GOT3 (cell line): ENCODE results near the gene SLC16A6.
"Not testable (repeated sequence)": the region's sequence is repeated elsewhere in the genome, so short reads cannot be mapped to it uniquely, and the experiment has no call there.

ENCODE experiments used
- DNase-seq: peaks from one replicate; lab custom pipeline; 2025; ENCODE audit warnings: mixed read lengths; lab: John Stamatoyannopoulos, UW

SLC16A6 gene

GRCh38 chr17:68314916-68315535 lies 24.1 kb upstream of the SLC16A6 start:
- no peak for DNase-seq

DNA sequence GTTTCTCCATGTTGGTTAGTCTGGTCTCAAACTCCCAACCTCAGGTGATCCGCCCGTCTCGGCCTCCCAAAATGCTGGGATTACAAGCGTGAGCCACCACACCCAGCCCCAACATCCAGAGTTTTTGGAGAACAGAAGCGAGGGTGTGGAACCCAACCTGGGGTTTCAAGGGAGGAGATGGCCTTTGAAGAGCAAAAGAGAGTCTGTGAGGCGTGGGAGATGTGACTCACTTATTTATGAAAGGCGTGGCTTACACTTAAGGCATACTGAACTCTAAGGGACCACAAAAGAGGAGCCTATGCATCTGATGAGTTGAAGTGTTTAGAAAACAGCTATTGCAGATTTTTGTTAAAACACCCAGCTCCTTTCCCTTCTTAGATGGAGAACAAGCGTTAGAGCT lies 19.2 kb upstream of the SLC16A6 start:
- DNase-seq: no peak

GRCh38 chr17:68309066-68309670 lies 18.2 kb upstream of the SLC16A6 start:
- not testable (repeated sequence) for DNase-seq

DNA sequence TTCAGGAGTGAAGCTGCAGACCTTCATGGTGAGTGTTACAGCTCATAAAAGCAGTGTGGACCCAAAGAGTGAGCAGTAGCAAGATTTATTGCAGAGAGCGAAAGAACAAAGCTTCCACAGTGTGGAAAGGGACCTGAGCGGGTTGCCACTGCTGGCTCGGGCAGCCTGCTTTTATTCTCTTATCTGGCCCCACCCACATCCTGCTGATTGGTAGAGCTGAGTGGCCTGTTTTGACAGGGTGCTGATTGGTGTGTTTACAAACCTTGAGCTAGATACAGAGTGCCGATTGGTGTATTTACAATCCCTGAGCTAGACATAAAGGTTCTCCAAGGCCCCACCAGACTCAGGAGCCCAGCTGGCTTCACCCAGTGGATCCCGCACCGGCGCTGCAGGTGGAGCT lies 17.6 kb upstream of the SLC16A6 start:
- not testable (repeated sequence) for DNase-seq

DNA sequence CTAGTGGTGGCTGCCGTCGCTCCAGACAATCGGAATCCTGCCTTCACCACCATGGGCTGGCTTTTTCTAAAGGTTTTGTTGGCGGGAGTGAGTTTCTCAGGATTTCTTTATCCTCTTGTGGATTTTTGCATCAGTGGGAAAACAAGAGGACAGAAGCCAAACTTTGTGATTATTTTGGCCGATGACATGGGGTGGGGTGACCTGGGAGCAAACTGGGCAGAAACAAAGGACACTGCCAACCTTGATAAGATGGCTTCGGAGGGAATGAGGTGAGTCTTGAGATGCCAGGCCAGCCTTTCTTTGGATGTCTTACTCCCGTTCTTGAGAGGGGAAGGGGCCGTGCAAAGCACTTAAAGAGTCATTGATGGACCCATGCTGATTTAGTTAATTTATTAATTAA lies 16.5 kb upstream of the SLC16A6 start:
- DNase-seq: no peak

GRCh38 chr17:68306819-68307218 lies 15.9 kb upstream of the SLC16A6 start:
- no peak for DNase-seq

DNA sequence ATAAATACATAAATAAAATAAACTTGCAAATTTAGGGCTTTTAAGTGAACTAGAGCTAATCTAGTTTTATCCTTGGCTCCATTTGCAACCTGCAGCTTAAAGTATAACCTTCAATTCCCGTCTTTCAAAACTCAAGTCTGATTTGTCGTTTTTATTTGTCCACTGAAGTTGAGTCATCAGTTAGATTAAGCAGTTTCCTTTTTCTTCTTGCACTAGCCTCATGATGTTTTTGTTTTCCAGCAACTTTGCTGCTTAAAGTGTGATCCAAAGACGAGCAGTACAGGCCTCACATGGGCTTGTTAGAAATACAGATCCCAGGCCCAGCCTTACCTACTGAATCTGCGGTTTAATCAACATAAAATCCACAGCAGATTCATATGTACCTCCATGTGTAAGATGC lies 14.2 kb upstream of the SLC16A6 start:
- DNase-seq: no peak

DNA sequence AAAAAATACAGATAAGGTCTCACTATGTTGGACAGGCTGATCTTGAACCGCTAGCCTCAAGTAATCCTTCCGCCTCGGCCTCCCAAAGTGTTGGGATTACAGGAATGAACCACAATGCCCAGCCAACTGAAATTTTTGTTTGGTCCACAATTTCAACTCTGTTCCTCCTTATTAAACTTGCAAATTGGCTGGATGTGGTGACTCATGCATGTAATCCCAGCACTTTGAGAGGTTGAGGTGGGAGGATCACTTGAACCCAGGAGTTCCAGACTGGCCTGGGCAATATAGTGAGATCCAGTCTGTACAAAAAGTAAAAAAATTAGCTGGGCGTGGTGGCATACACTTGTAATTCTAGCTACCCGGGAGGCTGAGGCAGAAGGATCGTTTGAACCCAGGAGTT lies 13.8 kb upstream of the SLC16A6 start:
- no peak for DNase-seq

- no peak for DNase-seq
Observed at GRCh38 chr17:68302666-68303065, 11.7 kb upstream of the SLC16A6 start.

GRCh38 chr17:68302066-68302564 lies 11.2 kb upstream of the SLC16A6 start:
- DNase-seq: no peak

- no peak for DNase-seq
Observed at GRCh38 chr17:68301438-68301959, 10.6 kb upstream of the SLC16A6 start.

- DNase-seq: no peak
Observed at GRCh38 chr17:68299817-68300216, 8.9 kb upstream of the SLC16A6 start.

- DNase-seq: no peak
Observed at GRCh38 chr17:68298601-68299000, 7.7 kb upstream of the SLC16A6 start.

DNA sequence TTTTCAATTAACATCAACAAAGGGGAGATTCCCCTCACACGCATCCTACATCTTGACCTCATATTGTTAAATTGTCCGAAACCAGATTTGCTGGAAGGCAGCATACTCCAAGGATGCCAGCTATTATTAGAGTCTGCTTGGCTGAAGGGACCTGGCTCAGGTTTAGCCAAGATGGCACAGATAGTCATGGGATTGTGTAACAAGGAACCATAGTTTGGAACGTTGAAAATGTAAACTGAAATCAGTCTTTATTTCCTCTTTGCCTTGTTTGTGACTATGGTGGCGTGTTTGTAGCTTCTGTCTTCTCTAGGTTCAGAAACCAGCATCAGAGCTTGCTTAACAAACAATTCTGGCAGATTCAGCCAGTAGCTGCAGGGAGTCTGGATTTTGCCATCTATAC lies 6.3 kb upstream of the SLC16A6 start:
- DNase-seq: no peak

- DNase-seq: no peak
Observed at GRCh38 chr17:68296217-68297191, 5.6 kb upstream of the SLC16A6 start.

- no peak for DNase-seq
Observed at GRCh38 chr17:68295086-68295485, 4.2 kb upstream of the SLC16A6 start.

GRCh38 chr17:68294617-68295016 lies 3.7 kb upstream of the SLC16A6 start:
- no peak for DNase-seq

DNA sequence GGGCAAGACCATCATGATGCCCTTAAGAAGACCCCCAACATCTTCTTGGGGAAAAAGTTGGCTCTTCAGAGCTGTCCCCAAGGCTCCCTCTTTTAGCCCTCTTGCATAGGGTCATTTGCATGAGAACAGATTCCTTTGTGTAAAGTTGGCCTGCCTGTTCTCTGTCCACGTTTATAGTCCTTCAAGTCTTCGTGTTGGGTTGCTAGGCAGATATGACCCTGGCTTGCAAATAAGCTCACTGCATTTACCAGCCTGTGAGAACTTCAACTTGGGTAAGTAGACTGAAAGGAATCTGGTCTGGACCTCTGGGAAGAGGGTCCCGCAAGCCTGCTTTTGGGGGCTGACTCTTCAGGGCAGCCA lies 3.2 kb upstream of the SLC16A6 start:
- no peak for DNase-seq

DNA sequence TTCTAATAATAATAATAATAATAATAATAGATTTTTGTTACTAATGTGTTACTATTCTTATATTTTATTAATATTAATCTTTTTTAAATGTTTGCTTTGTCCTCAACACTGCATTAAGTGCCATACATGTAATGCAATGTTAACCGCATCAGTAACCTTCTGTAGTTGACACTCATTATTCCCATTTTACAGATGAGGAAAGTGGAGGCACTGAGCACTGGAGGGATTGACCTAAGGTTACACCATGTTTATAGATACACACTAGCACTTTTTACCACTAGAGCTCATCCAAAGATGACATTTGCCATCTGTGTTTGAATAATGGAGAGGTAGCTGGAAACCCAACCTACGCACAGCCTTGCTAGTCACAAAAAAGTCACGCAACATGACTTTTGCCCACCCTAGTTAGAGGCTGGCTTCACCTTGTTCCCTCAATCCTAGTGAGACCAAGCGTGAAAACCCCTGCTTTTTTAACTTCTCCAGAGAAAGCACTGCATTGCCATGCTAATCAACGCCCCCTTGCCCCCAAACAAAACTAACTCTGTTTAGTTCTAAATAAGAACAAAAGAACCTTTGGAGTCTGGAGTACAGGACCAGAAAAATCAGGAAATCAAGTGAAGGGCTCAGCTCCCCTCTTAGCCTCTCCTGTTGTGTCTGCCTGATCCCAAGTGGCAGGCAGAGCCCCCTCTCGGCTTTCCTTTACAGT lies 2.7 kb upstream of the SLC16A6 start:
- DNase-seq: no peak

- DNase-seq: no peak
Observed at GRCh38 chr17:68292689-68293040, 1.7 kb upstream of the SLC16A6 start.

GRCh38 chr17:68291836-68292688 lies 1.1 kb upstream of the SLC16A6 start:
- DNase-seq: peak; percentile 11
